Tibial artery (tissue), 4 donors: ENCODE measurements around the gene CERS2.
A peak's percentile ranks its signal among the peaks of the same experiment; 100 is the strongest.

Experiments
- DNase-seq, 2 donors: peaks; one replicate each; pipeline ENCODE4 v3.0.0-alpha.2; 2019
- H3K27ac ChIP-seq, 2 donors: fragments of 200-600 bp; sonication (generic) in 1 of 2; 1 replicate in 1 of 2; 2 replicates in 1 of 2; pipeline ENCODE4 v1.5.1; 2018 to 2019; ENCODE audit warnings: mild to moderate bottlenecking in 1 of 2
- H3K27me3 ChIP-seq, 2 donors: fragments of 200-600 bp; sonication (generic) in 1 of 2; one replicate each; pipeline versions ENCODE4 v1.5.1 to v1.6.0; 2016 to 2019
- H3K36me3 ChIP-seq, 3 donors: fragments of 200-600 bp; sonication (generic) in 2 of 3; one replicate each; pipeline ENCODE4 v1.5.1; 2016 to 2019; ENCODE audit warnings: mild to moderate bottlenecking in 2 of 3
- H3K4me1 ChIP-seq, 4 donors: fragments of 200-600 bp; sonication (generic) in 2 of 4; 1 replicate in 3 of 4; 2 replicates in 1 of 4; pipeline ENCODE4 v1.5.1; 2016 to 2019
- H3K4me3 ChIP-seq, 2 donors: fragments of 200-600 bp; sonication (generic) in 1 of 2; 1 replicate in 1 of 2; 2 replicates in 1 of 2; pipeline ENCODE4 v1.5.1; 2018 to 2019; ENCODE audit warnings: mild to moderate bottlenecking in 2 of 2
- H3K9me3 ChIP-seq, 3 donors: fragments of 200-600 bp; sonication (generic) in 1 of 3; one replicate each; pipeline ENCODE4 v1.5.1; 2016 to 2019
- CTCF ChIP-seq, 2 experiments: fragments of 200-600 bp in 1 of 2; fragments of 450-650 bp in 1 of 2; IDR thresholded peaks; one replicate each; pipeline ENCODE4 v1.5.1; 2017 to 2019; ENCODE audit warnings: antibody characterized with exemption in 2 of 2, mild to moderate bottlenecking in 1 of 2, moderate library complexity in 1 of 2
- intact Hi-C: fragments of 100-400 bp; cut with DNase I; formaldehyde crosslinking; loops from one replicate; pipeline ENCODE4 v1.15.0; 2023; ENCODE audit warnings: low total_unique reads

Gene CERS2

GRCh38 chr1:150973258-150973835 lies 1.3 kb downstream of the CERS2 start:
- TF ChIP-seq CTCF (IDR thresholded peaks at IDR 0.05) = no peak
- H3K27me3 ChIP-seq = no peaks in the 10 kb centered on the region
- intact Hi-C loops = loop anchor here (10.0 kb wide), 2 partner anchors 339 to 409 kb away; no protein-coding TSS in a partner anchor
- peaks cover 4 to 6% (median 5%) of the 10 kb centered on the region in 3 donors for H3K36me3 ChIP-seq
- no peak for DNase-seq
- peak overlapping the region; percentile 98 for H3K27ac ChIP-seq
- no peaks in the 10 kb centered on the region for H3K9me3 ChIP-seq
- peak overlapping the region; percentile 78 to 81 for H3K4me3 ChIP-seq
- peaks cover 0 to 72% (median 66%) of the 10 kb centered on the region in 4 donors for H3K4me1 ChIP-seq

- peak overlapping the region; percentile 78 to 81 for H3K4me3 ChIP-seq
- H3K9me3 ChIP-seq = no peaks in the 10 kb centered on the region
- peaks cover 13 to 15% (median 14%) of the 10 kb centered on the region in 3 donors for H3K36me3 ChIP-seq
- TF ChIP-seq CTCF (IDR thresholded peaks at IDR 0.05) = no peak
- DNase-seq = no peak
- intact Hi-C loops = loop anchor here (10.0 kb wide), 2 partner anchors 338 to 408 kb away; no protein-coding TSS in a partner anchor
- peaks cover 0 to 63% (median 57%) of the 10 kb centered on the region in 4 donors for H3K4me1 ChIP-seq
- H3K27ac ChIP-seq = peak overlapping the region; percentile 98
- H3K27me3 ChIP-seq = no peaks in the 10 kb centered on the region
These were observed 2.2 kb downstream of the CERS2 start for GRCh38 chr1:150972417-150972940.

GRCh38 chr1:150971583-150972416 lies 2.8 kb downstream of the CERS2 start:
- TF ChIP-seq CTCF (IDR thresholded peaks at IDR 0.05) = no peak
- peaks cover 20 to 22% (median 21%) of the 10 kb centered on the region in 3 donors for H3K36me3 ChIP-seq
- H3K4me1 ChIP-seq = peaks cover 0 to 57% (median 50%) of the 10 kb centered on the region in 4 donors
- peak overlapping the region; percentile 98 for H3K27ac ChIP-seq
- H3K27me3 ChIP-seq = no peaks in the 10 kb centered on the region
- DNase-seq = no peak
- no peaks in the 10 kb centered on the region for H3K9me3 ChIP-seq
- peak overlapping the region; percentile 78 to 81 for H3K4me3 ChIP-seq
- intact Hi-C loops = loop anchor here (10.0 kb wide), 2 partner anchors 337 to 407 kb away; no protein-coding TSS in a partner anchor

GRCh38 chr1:150970808-150971582 lies 3.6 kb downstream of the CERS2 start:
- Histone ChIP-seq H3K27ac (peak overlapping the region; percentile 98), H3K36me3 (peaks cover 28 to 30% (median 29%) of the 10 kb centered on the region in 3 donors), H3K27me3 (no peaks in the 10 kb centered on the region), H3K4me3 (peak overlapping the region; percentile 78 to 81), H3K4me1 (peaks cover 0 to 52% (median 47%) of the 10 kb centered on the region in 4 donors), H3K9me3 (no peaks in the 10 kb centered on the region)
- TF ChIP-seq CTCF (IDR thresholded peaks at IDR 0.05) = no peak
- intact Hi-C loops = loop anchor here (10.0 kb wide), 2 partner anchors 336 to 406 kb away; no protein-coding TSS in a partner anchor
- DNase-seq = peak; percentile 89 to 94

- peaks cover 0 to 43% (median 40%) of the 10 kb centered on the region in 4 donors for H3K4me1 ChIP-seq
- DNase-seq = no peak
- intact Hi-C loops = loop anchor here (10.0 kb wide), 2 partner anchors 335 to 405 kb away; no protein-coding TSS in a partner anchor
These were observed 5.0 kb downstream of the CERS2 start for GRCh38 chr1:150969626-150970025.

More at GRCh38 chr1:150969626-150970025, 5.0 kb downstream of the CERS2 start:
- H3K27me3 ChIP-seq = no peaks in the 10 kb centered on the region
- no peak for TF ChIP-seq CTCF (IDR thresholded peaks at IDR 0.05)
- peaks cover 39 to 44% (median 42%) of the 10 kb centered on the region in 3 donors for H3K36me3 ChIP-seq
- peak overlapping the region in 1 of 2 donors; percentile 17 for H3K27ac ChIP-seq
- H3K9me3 ChIP-seq = no peaks in the 10 kb centered on the region
- no peak overlapping the region for H3K4me3 ChIP-seq
